Measurements from ENCODE around the gene GSG1L2.

The GSG1L2 gene

GRCh38 chr17:9824797-9825338 lies 3.0 kb upstream of the GSG1L2 start:
- DNase-seq (ENCODE audit: low read depth in 2 of 2), result no peak

GRCh38 chr17:9824094-9824493 lies 2.2 kb upstream of the GSG1L2 start:
- no peak for DNase-seq (ENCODE audit: low read depth in 2 of 2)

- no peak for DNase-seq (ENCODE audit: low read depth in 2 of 2)
These were observed 1.4 kb downstream of the GSG1L2 start for GRCh38 chr17:9820448-9820847.

- DNase-seq (ENCODE audit: low read depth in 2 of 2), result no peak
These were observed 3.1 kb downstream of the GSG1L2 start for GRCh38 chr17:9818760-9819159.

- no peak for DNase-seq (ENCODE audit: low read depth in 2 of 2)
These were observed 4.8 kb downstream of the GSG1L2 start for GRCh38 chr17:9817086-9817485.

- DNase-seq (ENCODE audit: low read depth in 2 of 2), result no peak
These were observed 5.4 kb downstream of the GSG1L2 start for GRCh38 chr17:9816472-9816871.

- no peak for DNase-seq (ENCODE audit: low read depth in 2 of 2)
These were observed 7.4 kb downstream of the GSG1L2 start for GRCh38 chr17:9814337-9814945.

GRCh38 chr17:9813166-9813565 lies 8.7 kb downstream of the GSG1L2 start:
- no peak for DNase-seq (ENCODE audit: low read depth in 2 of 2)

- DNase-seq (ENCODE audit: low read depth in 2 of 2), result no peak
These were observed 10.3 kb downstream of the GSG1L2 start for GRCh38 chr17:9811537-9811936.

- no peak for DNase-seq (ENCODE audit: low read depth in 2 of 2)
These were observed 10.8 kb downstream of the GSG1L2 start for GRCh38 chr17:9811086-9811485.

- DNase-seq (ENCODE audit: low read depth in 2 of 2), result no peak
These were observed 11.6 kb downstream of the GSG1L2 start for GRCh38 chr17:9810100-9810949.

GRCh38 chr17:9809409-9809808 lies 12.5 kb downstream of the GSG1L2 start:
- DNase-seq (ENCODE audit: low read depth in 2 of 2), result no peak

GRCh38 chr17:9806699-9807098 lies 15.2 kb downstream of the GSG1L2 start:
- no peak for DNase-seq (ENCODE audit: low read depth in 2 of 2)

GRCh38 chr17:9805769-9806168 lies 16.1 kb downstream of the GSG1L2 start:
- DNase-seq (ENCODE audit: low read depth in 2 of 2), result no peak

- no peak for DNase-seq (ENCODE audit: low read depth in 2 of 2)
These were observed 19.2 kb downstream of the GSG1L2 start for GRCh38 chr17:9802697-9803096.

- no peak for DNase-seq (ENCODE audit: low read depth in 2 of 2)
These were observed 19.6 kb downstream of the GSG1L2 start for GRCh38 chr17:9802294-9802693.

- DNase-seq (ENCODE audit: low read depth in 2 of 2), result no peak
These were observed 20.4 kb downstream of the GSG1L2 start for GRCh38 chr17:9801505-9801904.

GRCh38 chr17:9798724-9799123 lies 23.2 kb downstream of the GSG1L2 start:
- no peak for DNase-seq (ENCODE audit: low read depth in 2 of 2)

GRCh38 chr17:9798008-9798407 lies 23.9 kb downstream of the GSG1L2 start:
- DNase-seq (ENCODE audit: low read depth in 2 of 2), result no peak

GRCh38 chr17:9792181-9792840 lies 29.6 kb downstream of the GSG1L2 start:
- no peak for DNase-seq (ENCODE audit: low read depth in 2 of 2)

- DNase-seq (ENCODE audit: low read depth in 2 of 2), result no peak
These were observed 30.7 kb downstream of the GSG1L2 start, which contains the start of gene DHRS7C for GRCh38 chr17:9790889-9791876. DHRS7C (minus strand) TSS chr17:9791592; CDS start chr17:9791284, 308 bp downstream.

Measured in activated CD4-positive, alpha-beta T cell treated with anti-CD3 and anti-CD28 coated beads for 24 hours (primary cell).